Activated effector memory CD4-positive, alpha-beta T cell treated with anti-CD3 and anti-CD28 coated beads, Interleukin-2, amount 50 U/mL, for 16 hours (primary cell): ENCODE data around the gene AOC1.
"Not testable (repeated sequence)": the region's sequence is repeated elsewhere in the genome, so short reads cannot be mapped to it uniquely, and the experiment has no call there.

Experiments used
- DNase-seq: peaks from one replicate; pipeline ENCODE4 v3.0.0-alpha.2; 2020

Gene AOC1

GRCh38 chr7:150852371-150852905 lies at the start of gene AOC1:
Gene AOC1, plus strand, starts transcription at chr7:150852517. Its CDS starts 3,954 bp downstream, at chr7:150856471.
- DNase-seq = no peak

DNA sequence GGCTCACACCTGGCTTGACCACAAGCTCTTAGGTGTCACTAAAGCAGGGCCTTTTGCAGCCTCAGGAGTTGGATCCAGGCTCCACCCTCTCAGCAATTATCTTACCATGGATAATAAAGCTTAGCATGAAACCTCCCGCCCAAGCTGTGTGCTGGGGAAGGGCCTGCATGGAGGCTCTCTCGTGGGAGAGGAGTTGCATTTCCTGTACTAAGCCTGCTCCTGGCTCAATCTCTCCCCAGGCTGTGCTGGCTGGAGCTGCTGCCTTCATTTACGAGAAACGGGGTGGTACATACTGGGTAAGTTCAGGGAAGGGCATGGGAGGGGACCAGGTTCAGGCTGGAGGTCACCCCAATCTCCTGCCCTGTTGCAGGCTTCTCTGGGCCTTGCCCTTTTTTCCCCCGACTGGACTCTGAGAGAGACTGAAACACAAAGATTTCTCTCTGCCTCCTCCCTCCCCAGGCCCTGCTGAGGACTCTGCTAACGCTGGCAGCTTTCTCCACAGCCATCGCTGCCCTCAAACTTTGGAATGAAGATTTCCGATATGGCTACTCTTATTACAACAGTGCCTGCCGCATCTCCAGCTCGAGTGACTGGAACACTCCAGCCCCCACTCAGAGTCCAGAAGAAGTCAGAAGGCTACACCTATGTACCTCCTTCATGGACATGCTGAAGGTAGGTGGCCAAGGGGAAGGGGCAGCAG lies 49.0 kb upstream of the AOC1 start:
- no peak for DNase-seq

GRCh38 chr7:150804802-150805201 lies 47.5 kb upstream of the AOC1 start:
- no peak for DNase-seq

DNA sequence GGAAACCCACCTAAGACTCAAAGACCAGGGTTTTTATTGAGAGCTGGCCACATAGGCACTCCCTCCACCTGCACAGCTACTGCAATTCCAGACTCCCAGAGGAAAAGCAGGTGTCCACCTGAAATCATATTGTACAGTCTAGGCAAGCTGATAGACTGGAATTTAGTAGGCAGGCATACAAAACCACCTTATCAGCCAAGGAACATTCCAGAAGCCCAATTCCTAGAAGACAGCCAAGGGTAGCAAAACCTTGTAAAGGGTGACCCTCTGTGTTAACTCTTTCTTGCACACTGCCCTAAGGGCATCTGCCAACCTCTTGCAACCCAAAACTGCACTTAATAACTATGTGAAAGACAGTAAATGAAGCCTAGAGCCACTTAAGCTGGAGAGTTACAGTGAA lies 46.5 kb upstream of the AOC1 start:
- DNase-seq = no peak

DNA sequence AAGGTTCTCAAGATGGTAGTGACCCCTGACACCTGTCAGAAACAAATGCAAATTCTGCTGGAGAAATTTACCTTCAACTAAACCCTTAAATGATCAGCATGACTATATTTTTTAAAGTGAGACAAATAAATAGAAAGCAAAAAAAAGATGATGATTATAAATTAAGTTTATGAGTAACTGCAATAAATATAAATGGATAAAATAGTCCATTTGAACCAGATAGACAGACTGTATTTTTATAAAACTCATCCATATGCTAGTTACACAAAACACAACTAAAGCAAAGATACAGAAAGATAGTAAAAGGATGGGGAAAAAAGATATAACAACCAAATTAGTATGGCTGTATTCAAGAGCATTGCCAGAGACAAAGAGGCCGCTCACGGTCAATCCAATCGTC lies 45.9 kb upstream of the AOC1 start:
- DNase-seq = no peak

DNA sequence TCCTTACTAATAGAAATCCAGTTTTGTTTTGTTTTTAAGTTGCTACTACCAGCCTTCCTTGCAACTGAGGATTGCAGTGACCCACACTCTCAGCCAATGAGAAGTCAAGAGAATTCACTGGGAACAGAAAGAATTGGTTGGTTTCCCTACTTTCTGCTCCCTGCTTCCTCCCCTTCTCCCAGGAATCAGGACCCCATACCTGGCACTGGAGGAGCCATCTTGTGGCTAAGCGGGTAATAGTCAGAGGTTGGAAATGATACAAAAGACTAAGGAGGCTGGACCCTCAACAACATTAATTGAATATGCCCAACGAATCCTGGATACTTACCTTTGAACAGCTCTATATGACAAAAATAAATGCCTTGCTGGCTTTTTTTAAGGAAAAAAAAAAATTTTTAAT lies 45.5 kb upstream of the AOC1 start:
- DNase-seq = no peak

DNA sequence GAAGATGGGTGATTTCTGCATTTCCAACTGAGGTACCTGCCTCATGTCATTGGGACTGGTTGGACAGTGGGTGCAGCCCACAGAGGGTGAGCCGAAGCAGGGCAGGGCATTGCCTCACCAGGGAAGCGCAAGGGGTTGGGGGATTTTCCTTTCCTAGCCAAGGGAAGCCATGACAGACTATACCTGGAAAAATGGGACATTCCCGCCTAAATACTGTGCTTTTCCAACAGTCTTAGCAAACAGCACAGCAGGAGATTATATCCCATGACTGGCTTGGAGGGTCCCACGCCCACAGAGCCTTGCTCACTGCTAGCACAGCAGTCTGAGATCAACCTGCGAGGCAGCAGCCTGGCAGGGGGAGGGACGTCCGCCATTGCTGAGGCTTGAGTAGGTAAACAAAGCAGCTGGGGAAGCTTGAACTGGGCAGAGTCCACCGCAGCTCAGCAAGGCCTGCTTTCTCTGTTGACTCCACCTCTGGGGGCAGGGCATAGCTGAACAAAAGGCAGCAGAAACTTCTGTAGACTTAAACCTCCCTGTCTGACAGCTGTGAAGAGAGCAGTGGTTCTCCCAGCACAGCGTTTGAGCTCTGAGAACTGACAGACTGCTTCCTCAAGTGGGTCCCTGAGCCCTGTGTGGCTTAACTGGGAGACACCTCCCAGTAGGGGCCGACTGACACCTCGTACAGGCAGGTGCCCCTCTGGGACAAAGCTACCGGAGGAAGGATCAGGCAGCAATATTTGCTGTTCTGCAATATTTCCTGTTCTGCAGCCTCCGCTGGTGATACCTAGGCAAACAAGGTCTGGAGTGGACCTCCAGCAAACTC lies 44.5 kb upstream of the AOC1 start:
- not testable (repeated sequence) for DNase-seq

- no peak for DNase-seq
Observed at GRCh38 chr7:150814328-150815001, 37.9 kb upstream of the AOC1 start.

DNA sequence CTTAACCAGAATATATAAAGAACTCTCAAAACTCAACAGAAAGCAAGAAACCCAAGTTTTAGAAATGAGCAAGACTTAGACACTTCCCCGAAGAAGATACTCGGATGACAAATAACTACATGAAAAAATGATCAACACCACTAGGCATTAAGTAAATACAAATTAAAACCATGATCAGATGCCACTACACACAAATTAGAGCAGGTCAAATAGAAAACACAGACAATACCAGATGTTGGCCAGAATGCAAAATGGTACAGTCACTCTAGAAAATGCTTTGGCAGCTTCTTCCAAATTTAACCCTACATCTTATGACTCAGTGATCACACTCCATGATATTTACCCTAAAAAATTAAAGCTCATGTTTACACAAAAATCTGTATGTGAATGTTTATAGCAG lies 33.3 kb upstream of the AOC1 start:
- no peak for DNase-seq

- no peak for DNase-seq
Observed at GRCh38 chr7:150820148-150820547, 32.2 kb upstream of the AOC1 start.

GRCh38 chr7:150820578-150821198 lies 31.6 kb upstream of the AOC1 start:
- no peak for DNase-seq

GRCh38 chr7:150823043-150823442 lies 29.3 kb upstream of the AOC1 start:
- no peak for DNase-seq

DNA sequence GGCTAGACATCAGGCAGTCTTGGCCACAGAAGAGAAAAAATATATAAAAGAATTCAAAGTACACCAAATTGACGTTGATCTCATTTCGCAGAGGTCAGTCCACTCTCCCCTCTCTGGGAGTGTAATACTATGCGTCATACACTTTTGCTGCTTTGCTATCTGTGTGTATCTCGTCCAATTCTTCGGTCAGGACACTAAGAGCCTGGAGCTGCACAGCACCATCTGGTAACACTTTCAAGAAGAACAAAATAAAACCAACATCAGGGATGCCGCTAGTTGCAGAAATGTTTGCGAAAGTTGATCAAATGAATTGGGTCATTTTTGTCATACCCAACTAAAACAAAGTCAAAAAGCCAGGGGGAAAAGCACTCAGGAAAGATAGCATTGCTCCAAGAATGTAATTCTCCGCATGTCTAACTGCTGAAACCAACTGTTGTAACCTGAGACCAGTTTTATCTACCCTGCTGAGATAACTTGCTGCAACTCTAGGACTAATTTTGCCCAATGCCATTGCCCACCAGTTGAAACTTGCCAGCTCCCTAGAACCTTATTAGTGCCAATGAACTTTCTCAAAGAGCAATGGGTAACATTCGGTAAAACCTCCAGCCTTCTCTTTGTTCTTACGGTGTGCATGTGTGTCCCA lies 28.7 kb upstream of the AOC1 start:
- DNase-seq = no peak

DNA sequence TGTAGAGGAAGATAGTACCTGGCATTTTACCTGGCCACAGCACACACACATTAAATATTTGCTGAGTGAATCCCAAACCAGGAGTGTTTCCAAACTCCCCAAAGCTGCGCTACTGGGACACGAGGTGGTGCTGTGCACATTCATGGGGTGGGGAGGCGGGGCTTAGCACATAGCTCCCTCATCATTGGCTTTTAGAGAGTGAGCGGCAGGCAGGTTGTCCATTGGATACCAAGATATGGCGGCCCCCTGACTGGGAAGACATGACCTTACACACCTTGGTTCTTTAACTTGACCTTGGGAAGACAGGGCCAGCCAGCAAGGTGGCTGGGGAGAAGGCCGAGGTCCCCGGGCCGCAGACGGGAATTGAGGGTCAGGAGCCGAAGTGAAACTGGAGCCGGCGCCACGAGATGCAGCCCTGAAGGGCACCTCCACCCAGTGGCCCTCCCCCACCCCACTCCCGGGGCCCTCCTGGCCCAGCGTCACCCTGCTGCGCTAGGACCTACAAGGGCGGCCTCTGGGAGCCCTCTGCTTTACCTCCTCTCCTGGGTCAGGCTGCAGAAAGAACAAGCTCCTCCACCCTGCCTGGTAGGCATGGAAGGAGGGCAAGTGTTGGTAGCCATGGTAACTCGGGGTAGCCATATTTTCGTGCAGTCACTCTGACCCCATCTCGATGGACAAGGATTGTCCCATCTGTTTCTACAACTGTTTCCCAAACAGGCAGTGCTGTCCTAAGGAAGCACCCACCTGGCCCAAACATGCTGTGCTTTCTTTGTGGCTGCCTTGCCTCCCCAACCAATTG lies 27.7 kb upstream of the AOC1 start:
- no peak for DNase-seq

DNA sequence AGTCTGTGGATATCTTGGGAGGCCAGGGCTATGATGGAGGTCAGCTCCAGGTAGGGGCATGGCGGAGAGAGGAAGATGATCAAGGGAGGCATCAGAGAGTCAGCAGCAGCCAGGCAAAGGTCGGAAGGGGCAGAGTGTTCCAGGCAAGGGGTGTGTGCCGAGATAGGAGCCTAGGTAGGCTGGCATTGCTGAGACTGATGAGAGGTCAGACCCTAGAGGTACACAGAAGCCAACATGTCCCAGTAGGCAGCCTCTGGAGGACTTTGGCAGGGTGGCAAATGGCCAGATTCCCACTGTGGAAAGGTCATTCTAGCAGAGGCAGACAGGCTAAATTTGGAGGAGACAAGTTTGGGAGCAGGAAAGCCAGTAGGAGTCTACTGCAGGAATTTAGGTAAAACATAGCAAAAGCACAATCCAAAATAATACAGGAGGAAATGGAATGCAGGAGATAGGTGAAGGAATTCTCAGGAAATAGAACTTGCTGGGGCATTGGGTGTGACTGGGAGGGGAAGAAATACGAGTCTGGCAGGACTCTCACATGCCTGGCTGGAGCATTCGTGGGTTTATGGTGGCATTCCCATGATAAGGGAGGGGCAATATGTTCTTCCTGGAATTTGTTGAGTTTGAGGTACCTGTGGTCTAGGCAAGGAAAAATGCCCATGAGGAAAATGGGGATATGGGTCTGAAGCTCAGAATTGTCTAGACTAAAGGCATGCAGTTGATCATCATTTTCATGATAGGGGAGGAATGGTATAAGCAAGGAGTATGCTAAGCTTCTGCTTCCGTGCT lies 26.1 kb upstream of the AOC1 start:
- no peak for DNase-seq

DNA sequence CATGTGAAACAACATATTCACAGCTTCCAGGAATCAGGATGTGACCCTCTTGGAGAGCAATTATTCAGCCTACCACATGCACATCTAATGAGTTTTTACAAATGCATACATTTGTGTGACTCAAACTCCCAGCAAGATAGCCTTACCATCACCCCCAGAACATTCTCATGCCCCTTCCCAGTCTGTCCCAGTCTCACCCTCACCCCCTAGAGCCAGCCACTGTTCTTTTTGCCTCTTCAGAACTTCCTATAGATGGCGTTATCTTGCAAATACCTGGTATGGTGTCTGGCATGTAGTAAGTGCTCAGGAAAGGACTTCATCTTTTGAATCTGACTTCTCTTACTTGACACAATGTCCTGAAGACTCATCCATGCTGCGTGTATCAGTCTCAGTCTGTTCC lies 23.9 kb upstream of the AOC1 start:
- no peak for DNase-seq

DNA sequence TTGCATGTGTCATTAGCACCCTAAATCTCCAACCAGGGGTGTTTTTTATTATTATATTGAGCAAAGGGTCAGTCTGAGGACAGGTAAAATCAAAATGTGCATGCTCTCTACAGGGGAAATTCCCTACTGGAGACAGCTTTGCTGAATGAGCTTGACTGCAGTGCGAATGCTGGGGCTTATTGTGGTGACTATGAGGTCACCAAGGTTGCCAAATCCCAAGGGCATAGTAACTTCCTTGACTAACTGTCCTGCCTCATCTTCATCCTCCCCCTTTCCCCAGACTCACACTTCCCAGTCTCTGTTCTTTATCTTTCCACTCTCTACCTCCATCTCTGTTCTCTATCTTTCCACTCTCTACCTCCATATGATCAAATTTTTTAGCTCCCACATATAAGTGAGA lies 22.9 kb upstream of the AOC1 start:
- no peak for DNase-seq

- no peak for DNase-seq
Observed at GRCh38 chr7:150830937-150831336, 21.4 kb upstream of the AOC1 start.

- DNase-seq = no peak
Observed at GRCh38 chr7:150831851-150832250, 20.5 kb upstream of the AOC1 start.

DNA sequence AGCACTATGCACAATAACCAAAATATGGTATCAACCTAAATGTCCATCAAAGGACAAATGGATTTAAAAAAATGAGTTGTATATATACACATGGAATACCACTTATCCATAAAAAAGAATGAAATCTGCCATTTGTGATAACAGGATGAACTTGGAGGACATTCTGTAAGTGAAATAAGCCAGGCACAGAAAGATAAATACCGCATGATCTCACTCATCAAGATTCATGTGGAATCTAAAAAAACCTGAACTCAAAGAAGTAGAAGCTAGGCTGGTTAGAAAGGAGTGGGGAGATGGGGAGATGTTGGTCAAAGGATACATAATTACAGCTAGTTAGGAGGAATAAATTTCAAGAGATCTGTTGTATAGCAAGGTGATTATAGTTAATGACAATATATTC lies 17.3 kb upstream of the AOC1 start:
- DNase-seq = no peak

- DNase-seq = no peak
Observed at GRCh38 chr7:150835702-150836280, 16.5 kb upstream of the AOC1 start.
